DOHH2 (cell line): ENCODE results near the gene CCDC40.

Source experiments
- EZH2phosphoT487 ChIP-seq: fragments of 200-600 bp; sonication (generic); IDR thresholded peaks from 2 replicates; pipeline ENCODE4 v1.6.1; 2017; ENCODE audit warnings: borderline replicate concordance, mild to moderate bottlenecking, antibody characterized with exemption, low read length, moderate library complexity, mixed read lengths
- TF ChIP-seq, protein P1 (sequence below): fragments of 200-600 bp; sonication (generic); IDR thresholded peaks from one replicate; pipeline ENCODE4 v1.5.1; 2014; ENCODE audit warnings: antibody characterized with exemption, mild to moderate bottlenecking, low read depth, low read length; ENCODE audit not compliant: poor library complexity, severe bottlenecking

GRCh38 chr17:80036715-80037477 lies 454 bp downstream of the CCDC40 start:
- TF ChIP-seq, protein P1, sequence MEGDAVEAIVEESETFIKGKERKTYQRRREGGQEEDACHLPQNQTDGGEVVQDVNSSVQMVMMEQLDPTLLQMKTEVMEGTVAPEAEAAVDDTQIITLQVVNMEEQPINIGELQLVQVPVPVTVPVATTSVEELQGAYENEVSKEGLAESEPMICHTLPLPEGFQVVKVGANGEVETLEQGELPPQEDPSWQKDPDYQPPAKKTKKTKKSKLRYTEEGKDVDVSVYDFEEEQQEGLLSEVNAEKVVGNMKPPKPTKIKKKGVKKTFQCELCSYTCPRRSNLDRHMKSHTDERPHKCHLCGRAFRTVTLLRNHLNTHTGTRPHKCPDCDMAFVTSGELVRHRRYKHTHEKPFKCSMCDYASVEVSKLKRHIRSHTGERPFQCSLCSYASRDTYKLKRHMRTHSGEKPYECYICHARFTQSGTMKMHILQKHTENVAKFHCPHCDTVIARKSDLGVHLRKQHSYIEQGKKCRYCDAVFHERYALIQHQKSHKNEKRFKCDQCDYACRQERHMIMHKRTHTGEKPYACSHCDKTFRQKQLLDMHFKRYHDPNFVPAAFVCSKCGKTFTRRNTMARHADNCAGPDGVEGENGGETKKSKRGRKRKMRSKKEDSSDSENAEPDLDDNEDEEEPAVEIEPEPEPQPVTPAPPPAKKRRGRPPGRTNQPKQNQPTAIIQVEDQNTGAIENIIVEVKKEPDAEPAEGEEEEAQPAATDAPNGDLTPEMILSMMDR, result no peak
- no peak for TF ChIP-seq EZH2phosphoT487
